Stimulated activated CD8-positive, alpha-beta memory T cell treated with anti-CD3 and anti-CD28 coated beads, Interleukin-7, amount 100 ng/mL, for 4 hours (primary cell): ENCODE measurements around the gene PHAF1.
A peak's percentile ranks its signal among the peaks of the same experiment; 100 is the strongest.

Experiments
- DNase-seq, 2 donors: peaks; one replicate each; pipeline ENCODE4 v3.0.0-alpha.2; 2020; ENCODE audit warnings: low read depth in 2 of 2

PHAF1 gene

GRCh38 chr16:67163164-67163998 lies 53.6 kb downstream of the PHAF1 start:
- peak in 1 of 2 donors; percentile 15 for DNase-seq

GRCh38 chr16:67163999-67164558 lies 54.3 kb downstream of the PHAF1 start:
- DNase-seq: no peak

- DNase-seq: no peak
Measured at GRCh38 chr16:67164599-67165061, 54.9 kb downstream of the PHAF1 start, which contains the start of gene HSF4. Gene HSF4 (plus strand): TSS chr16:67164745. CDS start chr16:67164812, 67 bp downstream.

- no peak for DNase-seq
Measured at GRCh38 chr16:67165121-67166078, 55.7 kb downstream of the PHAF1 start.

- DNase-seq: no peak
Measured at GRCh38 chr16:67166110-67166547, 56.4 kb downstream of the PHAF1 start.

- no peak for DNase-seq
Measured at GRCh38 chr16:67166598-67167168, 56.9 kb downstream of the PHAF1 start.

GRCh38 chr16:67167588-67167987 lies 57.8 kb downstream of the PHAF1 start:
- no peak for DNase-seq

GRCh38 chr16:67169011-67169451 lies 59.3 kb downstream of the PHAF1 start:
- DNase-seq: no peak

GRCh38 chr16:67169642-67170167 lies 60.0 kb downstream of the PHAF1 start:
- no peak for DNase-seq

- peak in 1 of 2 donors; percentile 12 for DNase-seq
Measured at GRCh38 chr16:67170168-67170948, 60.6 kb downstream of the PHAF1 start, which contains the start of gene NOL3. Gene NOL3 (plus strand): TSS chr16:67170538.

- DNase-seq: no peak
Measured at GRCh38 chr16:67170949-67171649, 61.4 kb downstream of the PHAF1 start.

- no peak for DNase-seq
Measured at GRCh38 chr16:67173323-67173722, 63.6 kb downstream of the PHAF1 start.

- peak; percentile 17 to 43 for DNase-seq
Measured at GRCh38 chr16:67173808-67174705, 64.3 kb downstream of the PHAF1 start.

- DNase-seq: no peak
Measured at GRCh38 chr16:67174706-67175231, 65.0 kb downstream of the PHAF1 start.

GRCh38 chr16:67176662-67177061 lies 66.9 kb downstream of the PHAF1 start:
- no peak for DNase-seq

- no peak for DNase-seq
Measured at GRCh38 chr16:67177743-67178699, 68.3 kb downstream of the PHAF1 start.

- no peak for DNase-seq
Measured at GRCh38 chr16:67179421-67180080, 69.8 kb downstream of the PHAF1 start.
